Peyer's patch (tissue), 4 donors: Measurements from ENCODE around the gene PRXL2B. TPM values are rescaled to one million over a fixed set of nuclear protein-coding genes. Genes with fewer than 3 reads are reported as not detected.
A peak's percentile ranks its signal among the peaks of the same experiment; 100 is the strongest.

Experiments
- DNase-seq, 3 donors: peaks; one replicate each; pipeline ENCODE4 v3.0.0-alpha.2; 2017 to 2019
- H3K27ac ChIP-seq, 4 donors: fragments of 200-600 bp; sonication (generic); one replicate each; pipeline ENCODE4 v1.5.1; 2016 to 2019
- H3K27me3 ChIP-seq, 2 donors: fragments of 200-600 bp; sonication (generic); one replicate each; pipeline ENCODE4 v1.5.1; 2019
- H3K36me3 ChIP-seq, 3 donors: fragments of 200-600 bp; sonication (generic); one replicate each; pipeline ENCODE4 v1.5.1; 2016 to 2019
- H3K4me1 ChIP-seq, 4 donors: fragments of 200-600 bp; sonication (generic); one replicate each; pipeline ENCODE4 v1.5.1; 2016 to 2019
- H3K4me3 ChIP-seq, 4 donors: fragments of 200-600 bp; sonication (generic); 1 replicate in 3 of 4; 2 replicates in 1 of 4; pipeline ENCODE4 v1.5.1; 2016 to 2019; ENCODE audit warnings: mild to moderate bottlenecking in 1 of 4
- H3K9me3 ChIP-seq, 4 donors: fragments of 200-600 bp; sonication (generic); one replicate each; pipeline ENCODE4 v1.5.1; 2016 to 2019; ENCODE audit warnings: mild to moderate bottlenecking in 1 of 4
- POLR2A ChIP-seq, 2 donors: fragments of 450-650 bp; IDR thresholded peaks; one replicate each; pipeline ENCODE4 v1.5.1; 2017; ENCODE audit warnings: antibody characterized with exemption in 2 of 2, mild to moderate bottlenecking in 2 of 2, moderate library complexity in 2 of 2
- total RNA-seq, 4 donors: library from RNA; depleted of rRNA; stranded (reverse); fragments of >200 nt; gene quantifications; one replicate each; pipeline ENCODE4 v1.1.0, GENCODE V29; 2016
- TF ChIP-seq, protein P1 (sequence below), 6 experiments: fragments of 450-650 bp in 4 of 6; fragments of 200-600 bp in 2 of 6; sonication (generic) in 1 of 6; IDR thresholded peaks; one replicate each; pipeline ENCODE4 v1.5.1; 2017 to 2019; ENCODE audit warnings: antibody characterized with exemption in 6 of 6, mild to moderate bottlenecking in 3 of 6, moderate library complexity in 1 of 6

Gene PRXL2B
- total RNA-seq, 4 donors from 2014 or later = 41.3 to 79.5 (median 59.0) TPM

DNA sequence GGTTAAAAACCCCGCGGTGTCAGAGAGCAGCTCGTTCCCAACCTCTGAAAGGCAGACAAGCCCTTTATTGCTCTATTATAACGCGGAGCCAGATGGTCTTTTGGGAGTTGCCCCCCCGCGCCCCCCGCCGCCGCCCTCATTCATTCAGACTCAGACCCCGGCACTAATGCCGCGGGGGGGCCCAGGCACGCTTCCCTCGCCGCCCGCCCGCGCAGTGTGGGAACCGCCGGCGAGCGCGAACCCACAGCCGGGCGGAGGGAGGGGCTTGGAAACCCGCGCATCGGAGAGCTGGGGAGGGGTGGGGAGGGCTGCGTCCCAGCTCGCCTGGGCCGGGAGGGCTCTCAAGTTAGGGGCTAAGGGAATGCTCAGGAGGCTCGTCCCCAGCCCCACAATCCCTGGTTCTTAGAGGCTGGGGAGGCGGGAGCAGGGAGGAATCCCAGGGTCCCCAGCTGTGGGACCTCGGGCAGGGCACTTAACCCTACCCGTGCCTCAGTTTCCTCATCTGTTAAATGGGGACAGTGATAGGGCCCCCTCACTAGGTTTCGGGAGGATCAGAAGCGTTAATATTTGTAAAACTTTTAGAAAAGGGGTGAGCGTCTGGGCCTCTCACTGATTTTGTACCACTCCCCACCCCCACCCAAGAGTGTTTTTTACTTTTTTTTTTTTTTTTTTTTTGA is 45.6 kb upstream of the PRXL2B start:
- DNase-seq = no peak
- Histone ChIP-seq H3K27ac (no peak overlapping the region), H3K36me3 (no peaks in the 10 kb centered on the region), H3K4me1 (peaks cover 0 to 52% (median 12%) of the 10 kb centered on the region in 4 donors), H3K27me3 (peaks cover 0 to 7% of the 10 kb centered on the region in 2 donors), H3K4me3 (peak overlapping the region in 1 of 4 donors; percentile 12), H3K9me3 (no peaks in the 10 kb centered on the region)
- TF ChIP-seq, protein P1, sequence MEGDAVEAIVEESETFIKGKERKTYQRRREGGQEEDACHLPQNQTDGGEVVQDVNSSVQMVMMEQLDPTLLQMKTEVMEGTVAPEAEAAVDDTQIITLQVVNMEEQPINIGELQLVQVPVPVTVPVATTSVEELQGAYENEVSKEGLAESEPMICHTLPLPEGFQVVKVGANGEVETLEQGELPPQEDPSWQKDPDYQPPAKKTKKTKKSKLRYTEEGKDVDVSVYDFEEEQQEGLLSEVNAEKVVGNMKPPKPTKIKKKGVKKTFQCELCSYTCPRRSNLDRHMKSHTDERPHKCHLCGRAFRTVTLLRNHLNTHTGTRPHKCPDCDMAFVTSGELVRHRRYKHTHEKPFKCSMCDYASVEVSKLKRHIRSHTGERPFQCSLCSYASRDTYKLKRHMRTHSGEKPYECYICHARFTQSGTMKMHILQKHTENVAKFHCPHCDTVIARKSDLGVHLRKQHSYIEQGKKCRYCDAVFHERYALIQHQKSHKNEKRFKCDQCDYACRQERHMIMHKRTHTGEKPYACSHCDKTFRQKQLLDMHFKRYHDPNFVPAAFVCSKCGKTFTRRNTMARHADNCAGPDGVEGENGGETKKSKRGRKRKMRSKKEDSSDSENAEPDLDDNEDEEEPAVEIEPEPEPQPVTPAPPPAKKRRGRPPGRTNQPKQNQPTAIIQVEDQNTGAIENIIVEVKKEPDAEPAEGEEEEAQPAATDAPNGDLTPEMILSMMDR (IDR thresholded peaks at IDR 0.05) = no peak
- TF ChIP-seq POLR2A (IDR thresholded peaks at IDR 0.05) = no peak

DNA sequence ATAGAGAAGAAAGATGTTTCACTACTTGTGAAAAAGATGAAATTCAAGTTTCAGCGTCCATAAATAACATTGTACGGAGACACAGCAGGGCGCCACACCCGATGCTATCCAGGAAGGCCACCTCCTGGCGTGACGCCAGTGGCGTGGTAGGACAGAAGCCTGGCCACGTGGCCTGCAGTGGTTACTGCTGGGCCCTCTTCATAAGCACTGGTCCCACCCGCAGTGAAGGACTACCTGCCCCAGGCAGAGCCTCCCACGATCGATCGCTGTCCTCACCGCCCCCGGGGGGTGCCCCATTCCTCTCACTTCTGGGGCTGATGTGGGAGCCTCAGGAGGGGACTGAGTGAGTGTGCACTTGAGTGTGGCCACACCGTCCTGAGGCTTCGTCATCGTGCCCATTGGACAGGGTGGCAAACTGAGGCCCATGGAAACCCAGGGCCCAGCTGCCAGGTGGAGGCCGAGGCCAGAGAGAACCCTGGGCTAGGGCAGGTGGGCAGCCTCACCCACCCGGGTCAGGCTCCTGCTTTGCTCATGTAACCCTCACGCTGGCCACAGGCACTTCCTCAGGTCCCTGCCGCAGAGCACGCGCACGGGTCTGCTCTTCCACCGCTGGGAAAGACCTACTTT is 44.8 kb upstream of the PRXL2B start:
- H3K27me3 ChIP-seq = peaks cover 0 to 7% of the 10 kb centered on the region in 2 donors
- H3K27ac ChIP-seq = no peak overlapping the region
- peaks cover 0 to 55% (median 13%) of the 10 kb centered on the region in 4 donors for H3K4me1 ChIP-seq
- no peaks in the 10 kb centered on the region for H3K36me3 ChIP-seq
- H3K4me3 ChIP-seq = no peak overlapping the region
- DNase-seq = peak in 2 of 3 donors; percentile 86 to 90
- H3K9me3 ChIP-seq = no peaks in the 10 kb centered on the region
- TF ChIP-seq POLR2A (IDR thresholded peaks at IDR 0.05) = no peak
- TF ChIP-seq, protein P1 (IDR thresholded peaks at IDR 0.05) = no peak

DNA sequence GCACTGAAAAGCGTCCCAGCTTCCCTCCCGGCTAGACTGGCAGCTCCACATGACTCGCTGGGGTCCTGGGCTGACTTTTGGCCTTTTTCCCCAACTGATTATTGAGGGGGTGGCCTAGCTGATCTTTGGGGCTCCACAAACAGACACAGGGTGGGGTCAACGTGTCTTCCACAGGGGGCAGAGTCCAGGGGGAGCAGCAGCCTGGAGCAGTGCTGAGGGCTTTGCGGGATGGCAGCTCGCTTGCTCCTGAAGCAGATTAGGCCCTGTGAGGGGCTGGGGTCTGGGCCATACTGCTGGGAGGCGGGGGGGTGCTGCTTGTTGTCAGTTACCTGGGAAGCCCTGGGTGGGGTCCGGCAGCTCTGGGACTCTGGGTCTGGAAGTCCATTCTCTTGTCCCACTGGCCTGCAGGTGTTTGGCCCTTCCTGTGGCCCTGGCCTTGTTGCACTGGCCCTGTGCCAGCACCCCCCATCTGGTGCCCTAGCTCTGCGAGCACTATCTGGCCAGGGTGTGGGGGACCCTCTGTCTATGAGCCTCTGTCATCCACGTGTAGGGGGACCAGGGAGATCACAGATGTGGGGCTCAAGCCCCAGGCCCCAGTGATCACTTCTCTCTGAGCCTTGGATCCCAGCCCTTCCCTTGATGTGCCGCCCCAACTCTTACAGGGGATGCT is 44.2 kb upstream of the PRXL2B start:
- H3K27ac ChIP-seq = no peak overlapping the region
- DNase-seq = no peak

DNA sequence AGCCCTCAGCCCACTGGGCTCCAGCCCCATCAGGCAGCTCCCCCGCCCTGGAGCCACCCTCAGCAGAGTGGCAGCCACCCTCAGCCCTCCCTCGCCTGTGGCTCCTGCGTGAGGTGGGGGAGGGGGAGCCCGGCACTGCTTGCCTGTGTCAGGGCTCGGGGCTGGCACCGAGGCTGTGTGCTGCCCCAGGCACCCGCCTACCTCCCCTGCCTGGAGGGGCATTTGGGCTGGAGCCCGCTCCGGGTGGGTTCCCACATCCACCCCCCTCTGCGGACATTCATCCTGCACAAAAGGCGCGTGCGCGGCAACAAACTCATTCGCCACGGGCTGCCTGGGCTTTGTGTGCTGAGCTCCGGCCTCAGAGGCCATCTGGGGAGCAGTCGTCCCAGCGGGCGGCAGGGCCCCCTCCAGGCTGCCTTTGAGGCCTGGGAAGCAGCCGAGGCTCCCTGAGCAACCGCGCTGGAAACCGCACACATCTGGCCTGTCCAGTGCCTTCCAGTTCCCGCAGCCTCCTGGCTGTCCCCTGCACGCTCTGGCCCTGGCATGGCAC is 43.0 kb upstream of the PRXL2B start:
- Histone ChIP-seq H3K4me3 (no peak overlapping the region), H3K27ac (peak overlapping the region in 1 of 4 donors; percentile 4), H3K27me3 (peaks cover 0 to 7% of the 10 kb centered on the region in 2 donors), H3K9me3 (no peaks in the 10 kb centered on the region), H3K36me3 (no peaks in the 10 kb centered on the region), H3K4me1 (peaks cover 0 to 71% (median 25%) of the 10 kb centered on the region in 4 donors)
- TF ChIP-seq POLR2A (IDR thresholded peaks at IDR 0.05) = no peak
- TF ChIP-seq, protein P1 (IDR thresholded peaks at IDR 0.05) = no peak
- DNase-seq = no peak

More for the DNA sequence above, 44.2 kb upstream of the PRXL2B start:
- Histone ChIP-seq H3K4me1 (peaks cover 0 to 59% (median 17%) of the 10 kb centered on the region in 4 donors), H3K27me3 (peaks cover 0 to 7% of the 10 kb centered on the region in 2 donors), H3K9me3 (no peaks in the 10 kb centered on the region), H3K36me3 (no peaks in the 10 kb centered on the region), H3K4me3 (no peak overlapping the region)
- TF ChIP-seq, protein P1 (IDR thresholded peaks at IDR 0.05) = no peak
- no peak for TF ChIP-seq POLR2A (IDR thresholded peaks at IDR 0.05)

DNA sequence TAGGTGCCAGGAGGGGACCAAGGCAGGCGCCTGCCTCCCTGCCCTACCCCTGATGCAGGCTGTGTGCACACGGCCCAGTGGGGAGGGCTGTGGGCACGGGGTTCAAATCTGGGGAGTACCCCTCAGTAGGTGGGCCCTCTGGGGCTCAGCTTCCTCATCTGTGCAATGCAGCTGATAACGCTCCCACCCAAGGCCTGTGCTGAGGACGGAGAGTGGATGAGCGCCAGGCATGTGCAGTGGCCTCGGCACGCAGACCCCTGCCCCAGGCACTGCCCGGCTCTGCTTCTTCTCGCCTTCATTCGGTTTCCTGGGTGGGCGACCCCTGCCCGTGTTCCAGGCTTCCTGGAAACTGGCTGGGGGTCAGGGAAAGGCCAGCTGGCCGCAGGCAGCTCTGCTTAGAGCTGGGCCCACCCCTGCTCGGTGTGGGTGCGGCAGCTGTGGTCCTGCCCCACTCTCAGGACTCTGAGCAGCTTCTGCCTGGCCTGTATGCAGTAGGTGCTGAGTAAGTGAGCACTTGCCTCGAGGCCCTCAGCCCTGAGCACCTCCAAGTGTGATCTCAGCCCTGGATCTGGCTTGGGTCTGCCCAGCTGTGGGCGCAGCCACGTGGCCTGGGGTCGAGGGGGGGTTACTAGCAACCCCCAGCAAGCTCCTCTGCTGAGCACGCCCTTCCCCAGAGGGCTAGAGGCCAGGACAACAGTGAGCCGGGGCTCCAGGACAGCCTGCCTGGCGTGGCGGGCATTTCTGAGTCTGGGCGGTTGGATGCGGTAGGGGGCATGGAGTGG is 42.3 kb upstream of the PRXL2B start:
- Histone ChIP-seq H3K27me3 (peaks cover 0 to 7% of the 10 kb centered on the region in 2 donors), H3K4me3 (no peak overlapping the region), H3K27ac (peak overlapping the region in 1 of 4 donors; percentile 99)

More for the DNA sequence above, 42.3 kb upstream of the PRXL2B start:
- TF ChIP-seq, protein P1 (IDR thresholded peaks at IDR 0.05) = no peak
- no peak for TF ChIP-seq POLR2A (IDR thresholded peaks at IDR 0.05)
- DNase-seq = no peak
- peaks cover 0 to 75% (median 30%) of the 10 kb centered on the region in 4 donors for H3K4me1 ChIP-seq
- no peaks in the 10 kb centered on the region for H3K9me3 ChIP-seq
- no peaks in the 10 kb centered on the region for H3K36me3 ChIP-seq
